Caco-2 (cell line): ENCODE results near the gene RTCA. TPM values are rescaled to one million over a fixed set of nuclear protein-coding genes. Genes with fewer than 3 reads are reported as not detected.

Experiments
- BruUV-seq: library from RNA; stranded (reverse); fragments of 400-500 nt; replicated peaks from 2 replicates; lab custom pipeline; 2021; lab: Mats Ljungman, UMichigan
- CTCF ChIA-PET: fragments of 300-600 bp; sonication (Branson Sonifier 250); formaldehyde crosslinking; loops from one replicate; lab custom pipeline; 2022; ENCODE audit warnings: antibody characterized with exemption; lab: Charles Lee
- POLR2A ChIA-PET: fragments of 300-600 bp; sonication (Branson Sonifier 250); formaldehyde crosslinking; loops from one replicate; lab custom pipeline; 2022; ENCODE audit warnings: antibody characterized with exemption; lab: Charles Lee
- DNase-seq, 2 experiments: peaks; one replicate each; pipeline versions ENCODE4 v3.0.0 to v3.0.0-alpha.2; 2020 to 2022
- H3K27me3 ChIP-seq: replicated peaks from 2 replicates; pipeline ENCODE4 v1.6.0; 2011; ENCODE audit warnings: low read length; ENCODE audit not compliant: control insufficient read depth, insufficient read depth
- H3K36me3 ChIP-seq: 2 replicates; pipeline ENCODE4 v1.5.1; 2011; ENCODE audit warnings: low read length; ENCODE audit not compliant: control insufficient read depth, insufficient read depth
- H3K4me1 ChIP-seq: fragments of 250-450 bp; sonication (Bioruptor Pico); 2 replicates; pipeline ENCODE4 v1.5.1; 2020; ENCODE audit warnings: mild to moderate bottlenecking
- H3K4me3 ChIP-seq: 2 replicates; pipeline ENCODE4 v1.5.1; 2011; ENCODE audit warnings: low read depth, mild to moderate bottlenecking, control low read depth, low read length
- H3K9me3 ChIP-seq: fragments of 250-450 bp; sonication (Bioruptor Pico); 2 replicates; pipeline ENCODE4 v1.5.1; 2020; ENCODE audit warnings: mild to moderate bottlenecking, moderate library complexity
- H3K27ac Mint-ChIP-seq: one replicate; pipeline ENCODE4 v1.8.0; 2022; ENCODE audit warnings: mixed read lengths; ENCODE audit not compliant: unreplicated experiment
- H3K27me3 Mint-ChIP-seq: one replicate; pipeline ENCODE4 v1.8.0; 2022; ENCODE audit warnings: mixed read lengths; ENCODE audit not compliant: insufficient read depth, unreplicated experiment
- H3K36me3 Mint-ChIP-seq: one replicate; pipeline ENCODE4 v1.8.0; 2022; ENCODE audit warnings: mild to moderate bottlenecking, mixed read lengths; ENCODE audit not compliant: insufficient read depth, unreplicated experiment
- H3K4me1 Mint-ChIP-seq: one replicate; pipeline ENCODE4 v1.8.0; 2022; ENCODE audit warnings: low read depth, mixed read lengths; ENCODE audit not compliant: unreplicated experiment
- H3K4me3 Mint-ChIP-seq: one replicate; pipeline ENCODE4 v1.8.0; 2022; ENCODE audit warnings: mild to moderate bottlenecking, moderate library complexity, mixed read lengths; ENCODE audit not compliant: unreplicated experiment
- H3K9me3 Mint-ChIP-seq: one replicate; pipeline ENCODE4 v1.8.0; 2022; ENCODE audit warnings: mixed read lengths; ENCODE audit not compliant: unreplicated experiment
- CTCF ChIP-seq, 2 experiments: fragments of 200-600 bp in 1 of 2; IDR thresholded peaks; 1 replicate in 1 of 2; 2 replicates in 1 of 2; pipeline versions ENCODE4 v1.5.1 to v1.8.0; 2011 to 2022; ENCODE audit warnings: antibody characterized with exemption in 1 of 2, control low read depth in 1 of 2, inconsistent platforms in 1 of 2, low read depth in 1 of 2, low read length in 1 of 2, mild to moderate bottlenecking in 1 of 2, moderate library complexity in 1 of 2; ENCODE audit not compliant: insufficient read depth in 1 of 2, severe bottlenecking in 1 of 2, unreplicated experiment in 1 of 2
- intact Hi-C: fragments of 100-400 bp; cut with micrococcal nuclease; formaldehyde crosslinking; loops from one replicate; pipeline ENCODE4 v1.10.0; 2022; ENCODE audit not compliant: unreplicated experiment
- total RNA-seq: library from RNA; stranded (reverse); gene quantifications from 2 replicates; pipeline ENCODE4 v1.2.3, GENCODE V29; 2022

The RTCA gene
- total RNA-seq, 1 experiment from 2014 or later, result 31.4 TPM

DNA sequence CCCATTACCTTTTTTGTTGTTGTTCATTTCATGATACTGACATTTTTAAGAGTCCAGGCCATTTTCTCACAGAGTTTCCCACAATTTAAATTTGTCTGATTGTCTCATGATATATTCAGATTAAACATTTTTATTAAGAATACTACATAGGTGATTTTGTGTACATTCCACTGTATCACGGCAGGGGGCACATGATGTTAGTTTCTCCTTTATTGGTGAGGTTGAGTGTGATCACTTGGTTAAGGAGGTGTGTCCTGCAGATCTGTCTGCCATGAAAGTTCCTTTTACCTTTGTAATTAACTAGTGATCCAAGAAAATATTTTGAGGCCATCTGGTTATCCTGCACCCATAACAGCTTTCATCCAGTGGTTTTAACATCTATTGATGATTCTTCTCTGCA, 11.8 kb downstream of the RTCA start:
- H3K9me3 ChIP-seq, result no peaks in the 10 kb centered on the region
- no peak for DNase-seq
- intact Hi-C loops, result no loop called here
- no peak overlapping the region for H3K4me3 ChIP-seq
- POLR2A ChIA-PET, result no interaction called here
- Mint-ChIP-seq H3K36me3 (peaks cover 44% of the 10 kb centered on the region), H3K9me3 (no peaks in the 10 kb centered on the region), H3K27ac (no peak overlapping the region), H3K4me1 (no peaks in the 10 kb centered on the region), H3K27me3 (no peaks in the 10 kb centered on the region), H3K4me3 (no peak overlapping the region)
- H3K36me3 ChIP-seq, result no peaks in the 10 kb centered on the region
- TF ChIP-seq CTCF (IDR thresholded peaks at IDR 0.05; ENCODE audit: insufficient read depth in 1 of 2, low read depth in 1 of 2, low read length in 1 of 2, severe bottlenecking in 1 of 2, unreplicated experiment in 1 of 2), result no peak
- CTCF ChIA-PET, result no interaction called here
- H3K27me3 ChIP-seq, result no peaks in the 10 kb centered on the region
- no peaks in the 10 kb centered on the region for H3K4me1 ChIP-seq
- no TSS peak for BruUV-seq

GRCh38 chr1:100279358-100279923, 13.4 kb downstream of the RTCA start:
- no peaks in the 10 kb centered on the region for H3K9me3 Mint-ChIP-seq
- Histone ChIP-seq H3K4me3 (no peak overlapping the region), H3K27me3 (no peaks in the 10 kb centered on the region), H3K4me1 (no peaks in the 10 kb centered on the region), H3K9me3 (no peaks in the 10 kb centered on the region), H3K36me3 (no peaks in the 10 kb centered on the region)
- ChIA-PET POLR2A (no interaction called here), CTCF (no interaction called here)
- TF ChIP-seq CTCF (IDR thresholded peaks at IDR 0.05; ENCODE audit: insufficient read depth in 1 of 2, low read depth in 1 of 2, low read length in 1 of 2, severe bottlenecking in 1 of 2, unreplicated experiment in 1 of 2), result no peak
- no peak for DNase-seq
- no peaks in the 10 kb centered on the region for H3K4me1 Mint-ChIP-seq
- H3K27me3 Mint-ChIP-seq, result no peaks in the 10 kb centered on the region
- H3K27ac Mint-ChIP-seq, result no peak overlapping the region
- no peak overlapping the region for H3K4me3 Mint-ChIP-seq
- H3K36me3 Mint-ChIP-seq, result peaks cover 49% of the 10 kb centered on the region
- BruUV-seq, result no TSS peak
- intact Hi-C loops, result no loop called here

DNA sequence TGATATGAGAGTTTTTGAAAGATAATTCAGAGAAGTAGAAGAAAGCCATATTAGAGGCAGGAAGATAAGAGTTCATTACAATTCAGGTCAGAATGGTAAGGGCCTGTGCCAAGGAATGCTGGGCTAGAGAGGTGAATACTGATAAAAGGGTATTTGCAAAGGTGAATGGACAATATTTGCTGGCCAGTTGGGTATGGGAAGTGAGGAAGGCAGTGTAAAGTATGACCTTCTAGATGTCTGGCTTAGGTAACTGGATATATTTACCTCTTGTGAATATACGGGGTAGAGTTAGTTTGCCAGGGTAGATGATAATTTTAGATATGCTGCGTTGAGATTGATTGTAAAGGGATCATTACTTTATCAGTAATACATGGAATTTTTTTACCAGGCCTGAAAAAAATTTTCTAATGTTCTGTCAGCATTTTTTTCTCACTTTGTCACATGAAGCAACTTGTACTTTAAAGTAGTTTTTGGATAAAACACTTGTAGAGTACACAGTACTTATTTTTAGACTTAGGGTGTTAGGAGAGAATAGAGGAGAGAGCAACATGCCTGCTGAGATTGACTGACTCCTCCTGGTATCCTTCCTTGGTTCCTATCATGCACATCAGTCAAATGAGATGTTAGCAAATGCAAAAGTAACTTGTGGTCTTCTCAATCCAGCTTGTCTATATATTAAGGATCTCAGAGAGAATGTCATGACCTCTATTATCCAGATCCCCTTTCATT, 14.1 kb downstream of the RTCA start:
- no peak overlapping the region for H3K27ac Mint-ChIP-seq
- peaks cover 56% of the 10 kb centered on the region for H3K36me3 Mint-ChIP-seq
- no peak overlapping the region for H3K4me3 Mint-ChIP-seq
- POLR2A ChIA-PET, result no interaction called here
- H3K9me3 Mint-ChIP-seq, result no peaks in the 10 kb centered on the region
- H3K27me3 ChIP-seq, result no peaks in the 10 kb centered on the region
- BruUV-seq, result no TSS peak
- DNase-seq, result no peak
- no peak for TF ChIP-seq CTCF (IDR thresholded peaks at IDR 0.05; ENCODE audit: insufficient read depth in 1 of 2, low read depth in 1 of 2, low read length in 1 of 2, severe bottlenecking in 1 of 2, unreplicated experiment in 1 of 2)
- CTCF ChIA-PET, result no interaction called here
- intact Hi-C loops, result no loop called here
- H3K4me3 ChIP-seq, result no peak overlapping the region
- no peaks in the 10 kb centered on the region for H3K4me1 ChIP-seq
- H3K4me1 Mint-ChIP-seq, result no peaks in the 10 kb centered on the region
- no peaks in the 10 kb centered on the region for H3K27me3 Mint-ChIP-seq
- H3K36me3 ChIP-seq, result no peaks in the 10 kb centered on the region
- no peaks in the 10 kb centered on the region for H3K9me3 ChIP-seq
